Lower leg skin (tissue), 3 donors: ENCODE data around the gene AFTPH.

Source experiments
- POLR2A ChIP-seq, 2 donors: fragments of 450-650 bp; IDR thresholded peaks; one replicate each; pipeline ENCODE4 v1.6.1; 2016 to 2017; ENCODE audit warnings: antibody characterized with exemption in 2 of 2, mild to moderate bottlenecking in 1 of 2, moderate library complexity in 1 of 2
- TF ChIP-seq, protein P1 (sequence below), 3 donors: fragments of 450-650 bp; IDR thresholded peaks; one replicate each; pipeline ENCODE4 v1.5.1; 2016; ENCODE audit warnings: antibody characterized with exemption in 3 of 3, mild to moderate bottlenecking in 3 of 3, moderate library complexity in 2 of 3

DNA sequence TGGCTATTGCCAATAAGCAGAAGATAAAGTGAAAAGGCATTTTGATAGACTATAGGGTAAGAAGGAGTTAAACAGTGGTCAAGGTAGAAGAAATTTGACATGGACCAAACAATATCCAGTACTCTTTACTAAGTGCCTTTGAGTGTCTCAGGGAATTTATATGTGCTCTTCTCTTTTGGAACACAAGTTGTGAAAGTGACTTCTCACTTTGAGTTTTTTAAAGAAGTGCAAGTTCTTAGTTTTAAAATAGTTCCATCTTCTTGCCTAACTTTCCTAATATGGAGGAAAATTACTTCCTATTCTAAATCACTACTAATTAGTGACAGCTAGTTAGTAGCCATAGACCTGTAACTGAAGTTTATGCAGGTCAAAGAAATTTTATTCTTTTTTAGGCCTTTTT is 63.4 kb downstream of the AFTPH start:
- TF ChIP-seq, protein P1, sequence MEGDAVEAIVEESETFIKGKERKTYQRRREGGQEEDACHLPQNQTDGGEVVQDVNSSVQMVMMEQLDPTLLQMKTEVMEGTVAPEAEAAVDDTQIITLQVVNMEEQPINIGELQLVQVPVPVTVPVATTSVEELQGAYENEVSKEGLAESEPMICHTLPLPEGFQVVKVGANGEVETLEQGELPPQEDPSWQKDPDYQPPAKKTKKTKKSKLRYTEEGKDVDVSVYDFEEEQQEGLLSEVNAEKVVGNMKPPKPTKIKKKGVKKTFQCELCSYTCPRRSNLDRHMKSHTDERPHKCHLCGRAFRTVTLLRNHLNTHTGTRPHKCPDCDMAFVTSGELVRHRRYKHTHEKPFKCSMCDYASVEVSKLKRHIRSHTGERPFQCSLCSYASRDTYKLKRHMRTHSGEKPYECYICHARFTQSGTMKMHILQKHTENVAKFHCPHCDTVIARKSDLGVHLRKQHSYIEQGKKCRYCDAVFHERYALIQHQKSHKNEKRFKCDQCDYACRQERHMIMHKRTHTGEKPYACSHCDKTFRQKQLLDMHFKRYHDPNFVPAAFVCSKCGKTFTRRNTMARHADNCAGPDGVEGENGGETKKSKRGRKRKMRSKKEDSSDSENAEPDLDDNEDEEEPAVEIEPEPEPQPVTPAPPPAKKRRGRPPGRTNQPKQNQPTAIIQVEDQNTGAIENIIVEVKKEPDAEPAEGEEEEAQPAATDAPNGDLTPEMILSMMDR (IDR thresholded peaks at IDR 0.05): no peak
- TF ChIP-seq POLR2A (IDR thresholded peaks at IDR 0.05): no peak
